Activated CD4-positive, alpha-beta T cell treated with anti-CD3 and anti-CD28 coated beads, Interleukin-2, amount 10 ng/mL, durations not matched to agents 24 days and 14 days (primary cell): ENCODE measurements around the gene PYY. TPM values are rescaled to one million over a fixed set of nuclear protein-coding genes. Genes with fewer than 3 reads are reported as not detected.

Source experiments
- DNase-seq: peaks from one replicate; pipeline ENCODE4 v3.0.0; 2022
- H3K27ac Mint-ChIP-seq: one replicate; pipeline ENCODE4 v1.8.0; 2022; ENCODE audit warnings: mild to moderate bottlenecking, mixed read lengths
- H3K27me3 Mint-ChIP-seq: one replicate; pipeline ENCODE4 v1.8.0; 2022; ENCODE audit warnings: mixed read lengths
- H3K36me3 Mint-ChIP-seq: one replicate; pipeline ENCODE4 v1.8.0; 2022; ENCODE audit warnings: low read depth, mild to moderate bottlenecking, mixed read lengths
- H3K4me1 Mint-ChIP-seq: one replicate; pipeline ENCODE4 v1.8.0; 2021; ENCODE audit warnings: mixed read lengths
- H3K4me3 Mint-ChIP-seq: one replicate; pipeline ENCODE4 v1.8.0; 2022; ENCODE audit warnings: mild to moderate bottlenecking, moderate library complexity, mixed read lengths
- H3K9me3 Mint-ChIP-seq: one replicate; pipeline ENCODE4 v1.8.0; 2021; ENCODE audit warnings: mixed read lengths
- intact Hi-C: fragments of 100-400 bp; cut with micrococcal nuclease; formaldehyde crosslinking; loops from one replicate; pipeline ENCODE4 v1.15.1; 2023
- total RNA-seq: library from RNA; stranded (reverse); gene quantifications from 2 replicates; pipeline ENCODE4 v1.2.3, GENCODE V29; 2022

PYY gene
- total RNA-seq, 1 donor from 2014 or later: not detected

- no peak for DNase-seq
- Mint-ChIP-seq H3K27ac (no peak overlapping the region), H3K27me3 (peaks cover 42% of the 10 kb centered on the region), H3K9me3 (no peaks in the 10 kb centered on the region), H3K36me3 (no peaks in the 10 kb centered on the region), H3K4me3 (no peak overlapping the region), H3K4me1 (peaks cover 8% of the 10 kb centered on the region)
- intact Hi-C loops: no loop called here
These were observed 33.6 kb upstream of the PYY start for GRCh38 chr17:43987131-43988021.

- Mint-ChIP-seq H3K27ac (no peak overlapping the region), H3K9me3 (no peaks in the 10 kb centered on the region), H3K4me3 (no peak overlapping the region), H3K27me3 (peaks cover 48% of the 10 kb centered on the region), H3K4me1 (peaks cover 8% of the 10 kb centered on the region), H3K36me3 (no peaks in the 10 kb centered on the region)
- DNase-seq: no peak
- intact Hi-C loops: no loop called here
These were observed 32.7 kb upstream of the PYY start for GRCh38 chr17:43986225-43986981.

GRCh38 chr17:43984521-43984920 lies 30.8 kb upstream of the PYY start:
- Mint-ChIP-seq H3K27ac (no peak overlapping the region), H3K27me3 (peaks cover 54% of the 10 kb centered on the region), H3K36me3 (no peaks in the 10 kb centered on the region), H3K9me3 (no peaks in the 10 kb centered on the region), H3K4me1 (peaks cover 8% of the 10 kb centered on the region), H3K4me3 (peak overlapping the region; percentile 23)
- no peak for DNase-seq
- intact Hi-C loops: no loop called here

- intact Hi-C loops: no loop called here
- Mint-ChIP-seq H3K9me3 (no peaks in the 10 kb centered on the region), H3K36me3 (no peaks in the 10 kb centered on the region), H3K4me3 (peak overlapping the region; percentile 23), H3K4me1 (peaks cover 8% of the 10 kb centered on the region), H3K27ac (no peak overlapping the region), H3K27me3 (peaks cover 55% of the 10 kb centered on the region)
- DNase-seq: peak; percentile 67
These were observed 30.0 kb upstream of the PYY start for GRCh38 chr17:43983515-43984411.

GRCh38 chr17:43983196-43983514 lies 29.4 kb upstream of the PYY start:
- Mint-ChIP-seq H3K9me3 (no peaks in the 10 kb centered on the region), H3K36me3 (no peaks in the 10 kb centered on the region), H3K27me3 (peaks cover 58% of the 10 kb centered on the region), H3K4me1 (peaks cover 8% of the 10 kb centered on the region), H3K27ac (no peak overlapping the region), H3K4me3 (peak overlapping the region; percentile 28)
- intact Hi-C loops: no loop called here
- no peak for DNase-seq

- intact Hi-C loops: no loop called here
- no peak overlapping the region for H3K27ac Mint-ChIP-seq
- no peaks in the 10 kb centered on the region for H3K36me3 Mint-ChIP-seq
- H3K4me1 Mint-ChIP-seq: peaks cover 8% of the 10 kb centered on the region
- H3K4me3 Mint-ChIP-seq: no peak overlapping the region
- no peak for DNase-seq
- peaks cover 52% of the 10 kb centered on the region for H3K27me3 Mint-ChIP-seq
- H3K9me3 Mint-ChIP-seq: no peaks in the 10 kb centered on the region
These were observed 28.4 kb upstream of the PYY start for GRCh38 chr17:43982171-43982570.

GRCh38 chr17:43979671-43980070 lies 25.9 kb upstream of the PYY start:
- Mint-ChIP-seq H3K4me1 (no peaks in the 10 kb centered on the region), H3K4me3 (no peak overlapping the region), H3K36me3 (no peaks in the 10 kb centered on the region), H3K27me3 (peaks cover 44% of the 10 kb centered on the region), H3K27ac (no peak overlapping the region), H3K9me3 (no peaks in the 10 kb centered on the region)
- intact Hi-C loops: no loop called here
- DNase-seq: no peak

GRCh38 chr17:43979011-43979410 lies 25.3 kb upstream of the PYY start:
- intact Hi-C loops: no loop called here
- Mint-ChIP-seq H3K36me3 (no peaks in the 10 kb centered on the region), H3K27me3 (peaks cover 39% of the 10 kb centered on the region), H3K4me1 (no peaks in the 10 kb centered on the region), H3K4me3 (no peak overlapping the region), H3K27ac (no peak overlapping the region), H3K9me3 (no peaks in the 10 kb centered on the region)
- DNase-seq: no peak

GRCh38 chr17:43978078-43978477 lies 24.3 kb upstream of the PYY start:
- Mint-ChIP-seq H3K4me3 (no peak overlapping the region), H3K4me1 (no peaks in the 10 kb centered on the region), H3K9me3 (no peaks in the 10 kb centered on the region), H3K27ac (no peak overlapping the region), H3K27me3 (peaks cover 37% of the 10 kb centered on the region), H3K36me3 (no peaks in the 10 kb centered on the region)
- intact Hi-C loops: no loop called here
- no peak for DNase-seq

- H3K4me3 Mint-ChIP-seq: no peak overlapping the region
- no peaks in the 10 kb centered on the region for H3K4me1 Mint-ChIP-seq
- H3K27ac Mint-ChIP-seq: no peak overlapping the region
- no peaks in the 10 kb centered on the region for H3K9me3 Mint-ChIP-seq
- intact Hi-C loops: no loop called here
- H3K36me3 Mint-ChIP-seq: no peaks in the 10 kb centered on the region
- H3K27me3 Mint-ChIP-seq: peaks cover 28% of the 10 kb centered on the region
- no peak for DNase-seq
These were observed 23.5 kb upstream of the PYY start for GRCh38 chr17:43976963-43977837.

- DNase-seq: no peak
- Mint-ChIP-seq H3K27ac (no peak overlapping the region), H3K27me3 (peaks cover 22% of the 10 kb centered on the region), H3K36me3 (no peaks in the 10 kb centered on the region), H3K4me1 (no peaks in the 10 kb centered on the region), H3K9me3 (no peaks in the 10 kb centered on the region), H3K4me3 (no peak overlapping the region)
- intact Hi-C loops: no loop called here
These were observed 22.2 kb upstream of the PYY start for GRCh38 chr17:43975898-43976297.

GRCh38 chr17:43974382-43975266 lies 20.9 kb upstream of the PYY start:
- H3K4me3 Mint-ChIP-seq: no peak overlapping the region
- H3K27me3 Mint-ChIP-seq: peaks cover 18% of the 10 kb centered on the region
- no peaks in the 10 kb centered on the region for H3K9me3 Mint-ChIP-seq
- no peaks in the 10 kb centered on the region for H3K4me1 Mint-ChIP-seq
- no peak overlapping the region for H3K27ac Mint-ChIP-seq
- no peak for DNase-seq
- intact Hi-C loops: no loop called here
- H3K36me3 Mint-ChIP-seq: no peaks in the 10 kb centered on the region
